OCI-LY3 (cell line): ENCODE results near the gene ANO10.

Experiments
- EZH2phosphoT487 ChIP-seq: fragments of 200-600 bp; shearing (Covaris generic); IDR thresholded peaks from 2 replicates; pipeline ENCODE4 v1.6.1; 2018; ENCODE audit warnings: antibody characterized with exemption, mixed run types, low read depth
- TF ChIP-seq, protein P1 (sequence below): fragments of 200-600, 300-600 bp; sonication (generic); IDR thresholded peaks from 2 replicates; pipeline ENCODE4 v1.5.1; 2014; ENCODE audit warnings: antibody characterized with exemption, low read length, low read depth

DNA sequence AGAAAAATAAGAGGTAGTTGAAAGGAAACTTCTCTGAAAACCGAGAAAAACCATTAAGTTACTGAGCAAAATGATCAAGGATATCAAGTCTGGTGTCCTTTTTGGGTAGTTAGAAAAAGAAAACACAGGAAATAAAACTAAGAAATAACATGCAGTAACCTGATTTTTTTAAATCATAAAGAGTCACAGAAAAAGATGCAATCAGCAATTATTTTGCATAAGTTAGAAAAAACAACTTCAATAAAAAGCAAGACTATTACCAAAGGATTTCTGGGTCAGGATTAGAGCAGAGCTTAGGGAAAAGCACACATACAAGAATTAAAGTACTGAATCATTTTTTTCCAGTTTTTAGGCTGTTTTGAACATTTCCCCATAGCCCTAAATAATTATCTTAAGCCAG, 28.5 kb upstream of the ANO10 start:
- TF ChIP-seq, protein P1, sequence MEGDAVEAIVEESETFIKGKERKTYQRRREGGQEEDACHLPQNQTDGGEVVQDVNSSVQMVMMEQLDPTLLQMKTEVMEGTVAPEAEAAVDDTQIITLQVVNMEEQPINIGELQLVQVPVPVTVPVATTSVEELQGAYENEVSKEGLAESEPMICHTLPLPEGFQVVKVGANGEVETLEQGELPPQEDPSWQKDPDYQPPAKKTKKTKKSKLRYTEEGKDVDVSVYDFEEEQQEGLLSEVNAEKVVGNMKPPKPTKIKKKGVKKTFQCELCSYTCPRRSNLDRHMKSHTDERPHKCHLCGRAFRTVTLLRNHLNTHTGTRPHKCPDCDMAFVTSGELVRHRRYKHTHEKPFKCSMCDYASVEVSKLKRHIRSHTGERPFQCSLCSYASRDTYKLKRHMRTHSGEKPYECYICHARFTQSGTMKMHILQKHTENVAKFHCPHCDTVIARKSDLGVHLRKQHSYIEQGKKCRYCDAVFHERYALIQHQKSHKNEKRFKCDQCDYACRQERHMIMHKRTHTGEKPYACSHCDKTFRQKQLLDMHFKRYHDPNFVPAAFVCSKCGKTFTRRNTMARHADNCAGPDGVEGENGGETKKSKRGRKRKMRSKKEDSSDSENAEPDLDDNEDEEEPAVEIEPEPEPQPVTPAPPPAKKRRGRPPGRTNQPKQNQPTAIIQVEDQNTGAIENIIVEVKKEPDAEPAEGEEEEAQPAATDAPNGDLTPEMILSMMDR: no peak
- no peak for TF ChIP-seq EZH2phosphoT487
